Measurements from ENCODE around the gene HOXA11.

The HOXA11 gene

DNA sequence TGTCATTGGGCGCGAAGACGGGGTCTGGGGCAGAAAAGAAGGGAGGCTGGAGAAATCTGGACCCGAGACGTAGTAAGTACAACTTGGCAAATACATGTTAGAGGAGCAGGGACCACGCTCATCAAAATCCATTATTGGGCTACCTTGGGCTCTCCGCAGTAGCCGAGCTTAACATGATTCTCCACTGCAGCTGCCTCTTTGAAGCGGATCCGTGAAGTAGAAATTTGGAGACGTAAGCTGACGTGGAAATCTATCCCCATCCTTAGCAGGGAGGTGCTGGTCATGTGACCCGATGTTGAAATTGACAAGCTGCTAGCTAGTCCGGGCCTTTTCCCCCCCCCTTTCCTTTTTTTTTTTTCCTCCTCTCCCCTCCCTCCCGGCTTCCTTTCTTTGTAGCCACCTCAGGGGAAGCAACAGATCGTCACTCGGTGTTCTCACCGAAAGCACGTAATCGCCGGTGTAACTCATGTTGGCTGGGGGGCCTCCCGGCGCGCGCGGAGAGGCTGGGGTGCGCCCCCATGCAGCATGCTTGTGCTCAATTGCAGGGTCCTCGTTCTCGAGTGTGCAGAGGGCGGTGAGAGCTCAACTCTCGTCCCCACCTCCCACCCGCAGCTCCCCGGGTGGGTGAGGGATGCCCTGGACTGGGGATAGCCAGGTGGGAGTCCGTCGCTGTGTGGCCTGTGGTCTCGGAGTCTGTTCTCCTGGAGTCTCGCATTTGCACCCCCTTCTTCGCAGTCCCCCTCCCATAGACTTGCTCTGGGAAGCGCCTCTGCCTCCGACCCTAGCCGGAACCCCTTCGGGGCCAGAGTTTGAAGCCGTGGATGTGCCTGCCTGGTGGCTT is at the start of gene HOXA11:
HOXA11 (minus strand) TSS at position 220 of the 841 bp plus-strand sequence; CDS start at position 132, 88 bp downstream.
- peak; percentile 54 for DNase-seq

DNA sequence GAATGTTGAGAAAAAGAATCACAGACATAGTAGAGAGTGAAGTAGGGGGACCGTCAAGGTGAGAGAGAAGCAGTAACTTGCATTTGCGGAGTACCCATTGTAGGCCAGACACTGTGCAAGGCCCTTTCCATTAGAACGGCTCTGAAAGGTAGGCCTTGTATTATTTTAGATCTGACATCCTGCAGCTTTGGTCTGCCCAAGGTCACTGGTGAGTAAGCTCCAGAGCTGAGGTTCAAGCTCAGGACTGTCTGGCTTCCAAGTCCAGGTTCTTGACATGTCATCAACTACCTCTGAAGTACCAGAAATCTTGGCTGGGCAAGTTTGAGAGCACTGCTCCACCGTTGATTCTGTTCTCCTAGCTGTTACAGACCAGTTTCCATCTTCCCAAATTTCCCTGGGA is 44.4 kb upstream of the HOXA11 start:
- no peak for DNase-seq

GRCh38 chr7:27224983-27225934 is 40.2 kb upstream of the HOXA11 start:
- no peak for DNase-seq

DNA sequence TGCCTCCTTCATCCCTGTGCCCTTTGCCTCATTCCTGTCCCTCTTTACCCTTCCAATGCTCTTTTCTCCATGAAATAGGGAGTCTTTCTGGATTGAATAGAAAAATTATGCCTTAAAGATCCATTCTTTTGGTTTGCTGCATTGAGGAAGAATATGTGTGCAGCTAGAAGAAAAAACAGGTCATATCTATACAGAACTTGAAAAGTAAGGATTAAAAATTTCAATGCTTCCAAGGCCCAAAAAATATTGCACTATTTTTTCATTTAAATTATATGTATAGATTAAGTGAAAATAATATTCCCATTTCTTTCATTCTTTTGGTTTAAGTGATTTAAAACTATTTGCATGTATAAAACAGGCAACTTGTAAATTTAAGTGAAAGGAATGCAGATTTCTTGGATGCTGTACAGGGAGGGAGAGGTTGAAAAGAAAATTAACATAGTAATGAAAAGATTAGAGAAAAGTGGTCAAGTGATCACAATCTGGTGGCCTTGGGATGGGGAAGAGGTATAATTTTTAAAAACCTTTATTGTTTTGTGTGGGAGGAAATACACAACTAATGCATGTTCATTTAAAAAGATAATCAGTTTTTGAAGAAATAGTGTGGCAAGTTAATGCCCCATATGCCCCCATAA is 39.0 kb upstream of the HOXA11 start:
- DNase-seq, result no peak

DNA sequence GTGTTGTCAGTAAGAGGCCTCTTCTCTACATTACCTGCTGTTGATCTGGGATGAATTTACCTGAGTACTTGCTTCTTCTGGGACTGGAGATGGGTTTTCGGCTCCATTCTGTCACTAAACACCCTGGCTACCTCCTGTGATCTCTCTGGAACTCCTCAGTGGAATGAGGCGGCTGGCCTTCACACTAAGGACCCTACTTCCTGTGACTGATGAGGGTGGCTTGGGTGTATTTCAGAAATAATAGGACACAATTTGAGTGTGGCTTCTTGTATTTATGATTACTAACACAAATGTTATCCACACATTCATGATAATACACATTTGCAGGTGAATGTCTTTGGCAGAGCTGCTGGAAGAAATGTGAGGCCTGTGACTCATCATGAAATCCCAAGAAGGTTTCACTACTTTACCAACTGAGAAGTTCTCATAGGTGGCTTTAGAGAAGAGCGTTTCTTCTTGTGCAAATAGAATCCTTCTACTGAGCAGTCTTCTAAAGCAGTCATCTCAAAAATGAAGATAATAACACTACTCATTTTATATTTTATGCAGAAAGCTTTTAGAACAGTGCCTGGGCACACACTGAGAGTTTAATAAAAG is 36.3 kb upstream of the HOXA11 start:
- DNase-seq, result no peak

- no peak for DNase-seq
These were observed 35.5 kb upstream of the HOXA11 start for GRCh38 chr7:27220440-27220955.

DNA sequence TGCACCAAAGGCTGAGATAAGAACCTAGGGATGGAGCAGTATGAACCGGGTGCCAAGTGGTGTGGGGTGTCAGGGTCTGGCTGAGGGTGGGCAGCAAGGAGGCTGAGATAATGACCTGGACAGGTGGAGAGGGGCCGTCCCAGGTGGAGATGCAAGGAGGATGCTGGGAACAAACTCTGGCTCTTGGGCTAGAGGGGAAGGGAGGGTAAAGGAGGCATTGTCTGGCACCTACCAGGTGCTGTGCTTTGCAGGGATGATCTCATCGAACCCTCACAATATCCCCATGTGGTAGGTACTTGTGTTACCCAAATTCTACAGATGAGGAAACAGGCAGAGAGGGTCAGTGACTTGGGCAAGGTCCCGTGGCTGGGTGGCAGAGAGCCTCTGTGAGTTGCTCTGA is 34.8 kb upstream of the HOXA11 start:
- DNase-seq, result no peak

DNA sequence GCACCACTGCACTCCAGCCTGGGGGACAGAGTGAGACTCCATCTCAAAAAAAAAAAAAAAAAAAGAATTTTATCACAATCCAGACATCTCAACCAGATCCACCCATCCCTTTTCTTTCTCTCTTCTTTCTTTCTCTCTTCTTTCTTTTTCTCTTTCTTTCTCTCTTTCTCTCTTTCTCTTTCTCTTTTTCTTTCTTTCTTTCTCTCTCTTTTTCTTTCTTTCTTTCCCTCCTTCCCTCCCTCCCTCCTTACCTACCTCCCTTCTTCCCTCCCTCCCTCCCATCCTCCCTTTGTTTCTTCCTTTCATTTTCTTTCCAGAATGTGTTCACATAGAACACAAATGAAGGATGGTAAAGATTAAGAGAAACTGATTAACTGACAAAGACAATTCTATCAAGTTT is 32.9 kb upstream of the HOXA11 start:
- DNase-seq, result no peak

GRCh38 chr7:27215356-27215755 is 30.3 kb upstream of the HOXA11 start:
- DNase-seq, result no peak

DNA sequence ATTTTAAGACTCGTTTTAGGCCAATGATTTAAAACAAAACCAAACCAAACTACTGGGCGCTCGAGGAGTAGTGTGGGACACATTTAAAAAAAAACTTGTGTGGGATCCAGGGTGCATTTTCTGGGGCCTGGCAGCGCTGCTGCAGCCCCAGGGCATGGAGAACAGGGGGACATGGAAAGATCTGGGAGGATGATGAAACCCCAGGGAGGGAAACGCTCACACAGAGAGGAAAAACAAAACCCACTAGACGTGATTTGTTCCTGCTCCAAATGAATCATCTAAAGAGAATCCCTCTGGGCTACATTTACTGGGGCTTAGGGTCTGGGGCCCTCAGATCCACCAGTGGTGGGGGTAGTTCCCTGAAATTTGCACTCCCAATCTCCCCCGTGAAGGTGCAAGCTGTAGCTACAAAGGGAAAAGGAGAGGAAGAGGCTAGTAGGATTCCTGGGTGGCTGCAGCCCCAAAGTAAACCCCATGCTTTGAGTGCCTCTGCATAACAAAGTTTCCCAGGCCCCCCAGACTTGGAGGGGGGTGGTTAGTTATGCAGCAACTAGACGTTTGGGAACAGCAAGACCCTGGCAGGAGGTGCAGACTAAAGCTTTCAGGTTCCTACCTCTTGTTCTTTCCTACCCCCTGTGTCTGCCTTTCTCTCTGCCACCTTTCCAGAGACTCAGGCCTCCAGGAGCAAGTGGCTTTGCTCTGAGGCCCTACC is 29.4 kb upstream of the HOXA11 start:
- no peak for DNase-seq

DNA sequence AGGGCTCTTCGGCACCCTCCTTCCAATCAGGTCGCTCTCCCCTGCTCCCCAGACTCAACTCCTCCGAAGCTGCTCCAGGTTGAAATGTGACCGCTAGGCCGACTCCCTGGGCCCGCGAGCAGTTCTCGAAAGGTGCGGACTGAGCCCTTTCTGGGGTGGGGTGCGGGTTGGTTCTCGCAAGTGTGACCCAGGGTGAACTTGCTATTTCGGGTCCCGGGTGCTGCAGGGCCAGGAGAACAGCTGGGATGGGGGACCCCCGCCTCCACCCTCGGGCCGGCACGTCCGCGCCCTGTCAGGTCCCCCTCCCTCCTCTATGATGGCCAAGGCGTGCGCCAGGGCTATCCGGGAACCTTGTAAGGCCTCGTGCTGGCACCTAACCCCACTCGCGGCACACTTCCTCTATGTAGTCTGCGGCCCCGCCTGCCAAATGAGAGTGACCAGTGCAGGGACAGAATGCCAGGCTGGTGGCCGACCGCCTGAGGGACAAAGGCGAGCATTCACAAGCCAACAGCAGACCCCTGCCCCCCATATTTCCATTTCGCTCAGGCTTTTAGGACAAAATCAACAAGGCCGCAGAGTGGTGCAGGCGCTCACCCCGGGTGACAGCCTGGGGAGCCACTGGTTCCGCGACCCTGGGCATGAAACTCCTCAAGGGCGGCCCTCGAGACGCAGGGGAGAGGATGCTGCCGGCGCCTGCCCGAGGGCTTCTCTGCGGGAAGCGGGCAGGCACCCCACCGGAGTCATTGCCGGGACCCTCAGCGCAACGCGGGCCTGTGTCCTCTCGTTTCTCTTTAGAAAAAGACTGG is 28.6 kb upstream of the HOXA11 start:
- DNase-seq, result no peak

GRCh38 chr7:27212497-27213432 is 27.7 kb upstream of the HOXA11 start:
- no peak for DNase-seq

DNA sequence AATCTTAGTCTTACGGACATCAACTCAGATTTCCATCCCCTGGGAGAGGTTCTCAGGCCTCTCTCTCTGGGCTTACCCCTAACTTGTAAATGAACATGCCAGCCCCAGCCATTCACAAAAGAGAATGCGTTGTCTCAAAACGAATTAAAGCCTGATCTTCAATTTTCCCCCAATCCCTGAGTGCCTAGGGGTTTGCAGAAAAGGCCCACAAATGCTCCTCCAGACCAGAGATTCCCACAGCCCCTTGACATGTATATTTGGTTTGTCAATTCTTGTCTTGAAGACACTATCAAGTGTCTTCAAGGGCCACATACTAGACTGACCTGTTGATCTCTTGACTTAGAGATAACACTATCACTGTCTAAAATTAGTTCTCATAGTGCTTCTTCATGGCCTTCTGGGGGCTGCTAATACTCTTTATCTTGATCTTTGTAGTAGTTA is 26.8 kb upstream of the HOXA11 start:
- no peak for DNase-seq

- no peak for DNase-seq
These were observed 26.0 kb upstream of the HOXA11 start for GRCh38 chr7:27211084-27211446.

DNA sequence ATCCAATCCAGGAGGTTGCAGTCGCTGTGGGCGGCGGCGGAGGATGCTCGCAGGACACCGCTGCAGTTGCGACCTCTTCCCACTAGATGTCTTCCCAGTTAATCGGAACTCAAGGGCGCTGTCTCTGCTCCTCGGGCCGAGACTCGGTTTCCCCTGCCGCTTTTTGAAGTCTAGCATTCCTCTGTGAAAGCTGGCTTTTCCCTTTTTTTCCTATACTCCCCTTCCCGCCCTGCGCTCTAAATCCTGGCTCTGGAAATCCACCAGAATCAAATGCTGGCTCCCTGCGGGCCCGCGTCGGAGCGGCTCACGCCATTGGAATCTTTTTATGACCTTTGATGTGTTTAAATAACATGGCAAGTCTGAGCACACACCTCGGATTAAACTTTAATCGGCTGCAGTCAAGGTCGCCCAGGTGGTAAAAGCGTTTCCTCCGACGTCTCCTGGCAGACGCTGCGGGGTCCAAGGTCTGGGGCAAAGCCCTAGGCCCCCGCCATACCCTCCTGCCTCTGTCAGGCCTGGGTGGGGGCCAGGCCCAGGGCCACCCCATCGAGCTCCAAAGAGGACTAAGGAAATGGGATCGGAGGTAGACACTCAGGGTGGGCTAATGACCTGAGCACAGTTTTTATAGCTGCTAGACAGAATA is 25.5 kb upstream of the HOXA11 start:
- DNase-seq, result no peak

DNA sequence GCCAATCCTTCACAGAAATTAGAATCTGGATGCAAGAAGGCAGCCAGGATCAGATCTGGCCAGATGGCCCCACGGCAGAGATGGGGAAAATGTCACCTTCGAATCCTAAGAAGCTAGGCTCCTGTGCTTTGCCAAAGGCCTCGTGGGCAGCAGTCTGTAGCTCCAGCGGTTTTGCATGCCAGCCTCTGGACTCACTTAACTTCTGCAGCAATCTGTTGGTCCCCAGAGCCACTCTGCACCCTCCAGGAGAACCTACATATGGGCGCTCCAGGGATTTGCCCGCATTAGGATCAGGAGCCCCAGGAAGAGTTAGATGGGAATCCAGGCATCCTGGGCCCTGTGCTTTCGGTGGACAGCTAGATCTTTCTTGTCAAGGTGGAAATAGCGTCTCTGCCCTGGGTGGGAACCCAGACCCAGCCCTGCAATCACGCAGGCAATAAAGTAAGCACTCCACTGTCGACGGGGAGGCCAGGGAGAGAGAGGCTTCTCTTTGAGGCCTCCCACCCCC is 25.0 kb upstream of the HOXA11 start:
- DNase-seq, result no peak

DNA sequence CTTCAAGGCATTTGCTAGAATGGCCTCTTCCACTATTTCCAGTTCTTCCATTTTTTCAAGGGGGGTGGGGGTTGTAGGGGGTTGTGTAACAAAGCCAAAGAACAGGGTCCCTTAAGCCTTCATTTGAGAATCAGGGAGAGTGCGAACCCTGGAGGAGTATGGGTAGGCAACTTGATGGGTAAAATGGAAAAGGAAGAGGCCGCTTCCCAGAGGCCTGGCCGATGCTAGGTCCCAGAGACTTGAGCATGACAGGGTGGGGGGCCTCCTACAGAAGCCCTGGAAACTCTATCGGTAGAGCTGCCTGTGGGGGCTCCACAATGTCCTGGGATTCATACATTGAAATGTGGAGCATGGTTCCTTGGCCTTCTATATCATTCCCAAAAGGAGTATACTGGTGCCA is 24.0 kb upstream of the HOXA11 start:
- DNase-seq, result no peak

DNA sequence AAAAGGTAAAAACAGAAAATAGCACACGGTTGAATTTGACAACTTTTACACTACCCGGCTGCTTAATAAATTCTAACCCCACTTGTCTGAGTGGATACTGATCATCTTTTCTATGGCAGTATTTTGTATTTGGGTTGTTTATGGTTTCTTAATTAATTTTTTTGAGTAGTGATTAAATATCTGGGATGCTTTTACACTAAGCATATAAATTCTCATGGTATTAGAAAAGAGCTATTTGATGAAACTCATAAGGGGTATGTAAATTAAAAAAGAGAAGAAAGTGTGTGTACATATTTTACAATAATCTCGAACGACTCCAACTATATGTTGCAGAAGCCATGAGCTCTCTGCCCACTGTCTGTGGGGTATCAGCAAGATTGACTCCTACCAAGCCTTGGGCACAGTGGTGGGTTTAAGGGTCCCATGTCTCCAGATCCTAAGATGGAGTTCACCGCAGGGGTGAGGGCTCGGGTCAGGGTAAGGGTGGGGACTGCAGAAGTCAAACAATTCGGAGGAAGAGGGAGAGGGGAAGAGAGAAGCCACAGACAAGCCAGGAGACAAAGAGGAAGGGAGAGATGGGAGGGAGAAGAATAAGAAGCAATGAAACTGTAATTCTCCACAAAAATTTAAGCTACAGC is 22.4 kb upstream of the HOXA11 start:
- no peak for DNase-seq

All from DMS79 treated with DMSO at 0.1 percent for 48 hours (cell line).